HG03439 (cell line): ENCODE measurements around the gene PPIC.
"Not testable (repeated sequence)": the region's sequence is repeated elsewhere in the genome, so short reads cannot be mapped to it uniquely, and the experiment has no call there.

Experiments used
- ATAC-seq: cut with Tn5 transposase; IDR thresholded peaks from one replicate; pipeline ENCODE4 v1.9.1; 2021; ENCODE audit warnings: mild to moderate bottlenecking, moderate library complexity; ENCODE audit not compliant: unreplicated experiment

PPIC gene

DNA sequence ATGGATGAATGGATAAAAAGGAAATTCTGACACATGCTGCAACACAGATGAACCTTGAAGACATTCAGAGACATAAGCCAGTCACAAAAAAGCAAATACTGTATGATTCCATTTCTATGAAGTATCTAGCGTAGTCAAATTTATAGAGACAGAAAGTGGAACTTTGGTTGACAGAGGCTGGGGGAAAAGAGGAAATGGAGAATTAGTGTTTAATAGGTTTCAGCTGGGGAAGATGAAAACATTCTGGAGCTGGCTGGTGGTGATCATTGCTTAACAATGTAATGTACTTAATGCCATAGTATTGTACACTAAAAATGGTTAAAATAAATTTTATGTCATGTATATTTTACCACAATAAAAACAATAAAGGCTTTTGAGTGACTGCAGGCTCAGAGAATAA lies 24.2 kb downstream of the PPIC start:
- ATAC-seq, result no peak

DNA sequence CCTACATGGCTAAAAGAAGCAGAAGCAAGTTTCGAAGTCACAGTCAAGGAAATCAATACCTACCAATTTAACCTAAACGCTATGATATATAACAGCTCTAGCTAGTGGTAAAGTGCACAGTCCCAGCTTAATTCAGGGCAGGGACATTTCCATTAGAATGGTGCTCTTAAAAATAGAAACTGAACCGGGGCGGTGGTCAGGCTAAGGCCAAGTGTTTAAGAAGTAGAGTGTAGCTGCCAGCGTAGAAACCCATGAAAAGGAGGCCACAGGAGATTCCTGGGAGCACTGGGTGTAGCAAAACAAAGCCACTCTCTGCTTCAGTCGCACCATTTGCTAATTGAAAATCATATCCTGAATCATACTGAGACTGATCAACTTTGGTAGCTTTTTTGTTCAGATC lies 28.8 kb downstream of the PPIC start:
- ATAC-seq, result no peak

DNA sequence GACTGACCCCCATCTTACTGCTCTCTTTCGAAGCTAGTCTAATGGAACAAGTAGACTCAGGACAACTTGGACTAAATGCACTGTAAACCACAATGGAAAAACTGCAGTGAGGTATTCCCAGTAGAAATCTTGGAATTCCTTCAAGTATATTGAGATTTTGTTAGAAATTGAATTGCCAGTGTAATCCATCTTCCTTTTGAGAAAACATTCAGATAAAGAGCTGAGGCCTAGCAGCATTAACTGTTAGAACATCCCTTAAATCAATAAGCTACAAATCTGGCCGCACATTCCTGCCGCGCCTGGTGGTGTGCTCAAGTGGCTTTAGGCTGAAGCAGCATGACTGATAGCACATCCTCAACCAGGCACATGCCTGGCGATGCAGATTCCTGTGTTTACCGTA lies 29.3 kb downstream of the PPIC start:
- no peak for ATAC-seq

DNA sequence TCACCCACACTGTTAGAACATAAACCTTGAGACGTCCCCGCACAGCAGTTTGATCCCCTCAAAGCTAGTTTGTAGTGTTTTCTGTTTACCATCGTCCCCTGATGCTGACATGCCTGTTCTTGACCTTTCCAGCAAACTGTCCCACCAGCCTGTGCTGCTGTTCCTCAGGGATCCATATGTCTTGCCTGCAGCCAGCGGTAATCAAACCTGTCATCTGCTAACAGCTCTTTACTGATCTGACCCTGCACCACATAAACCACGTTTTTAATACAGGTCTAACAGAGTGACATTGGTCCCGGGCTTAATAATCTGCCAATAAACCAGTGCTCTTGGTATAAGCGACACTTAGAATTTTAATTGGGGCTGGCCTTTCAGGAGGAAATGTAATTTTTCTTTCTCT lies 34.7 kb downstream of the PPIC start:
- no peak for ATAC-seq

DNA sequence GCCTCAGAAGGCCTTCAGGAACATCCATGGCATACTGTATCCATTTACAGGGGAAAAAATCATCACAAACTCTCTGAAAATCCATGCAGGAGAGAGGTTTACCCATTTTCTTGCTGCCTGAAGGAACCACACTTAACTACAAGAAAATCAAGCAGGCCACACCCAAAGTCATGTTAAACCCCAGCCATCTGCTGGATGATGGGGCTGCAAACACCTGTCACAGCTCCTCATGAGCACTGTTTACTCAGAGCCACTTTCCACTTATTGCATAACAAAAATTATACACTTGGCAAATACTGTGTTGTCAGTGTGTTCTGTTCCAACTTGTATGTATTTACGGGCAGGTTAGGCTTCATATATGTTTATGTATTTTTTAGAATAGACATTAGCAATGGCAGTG lies 35.8 kb downstream of the PPIC start:
- no peak for ATAC-seq

DNA sequence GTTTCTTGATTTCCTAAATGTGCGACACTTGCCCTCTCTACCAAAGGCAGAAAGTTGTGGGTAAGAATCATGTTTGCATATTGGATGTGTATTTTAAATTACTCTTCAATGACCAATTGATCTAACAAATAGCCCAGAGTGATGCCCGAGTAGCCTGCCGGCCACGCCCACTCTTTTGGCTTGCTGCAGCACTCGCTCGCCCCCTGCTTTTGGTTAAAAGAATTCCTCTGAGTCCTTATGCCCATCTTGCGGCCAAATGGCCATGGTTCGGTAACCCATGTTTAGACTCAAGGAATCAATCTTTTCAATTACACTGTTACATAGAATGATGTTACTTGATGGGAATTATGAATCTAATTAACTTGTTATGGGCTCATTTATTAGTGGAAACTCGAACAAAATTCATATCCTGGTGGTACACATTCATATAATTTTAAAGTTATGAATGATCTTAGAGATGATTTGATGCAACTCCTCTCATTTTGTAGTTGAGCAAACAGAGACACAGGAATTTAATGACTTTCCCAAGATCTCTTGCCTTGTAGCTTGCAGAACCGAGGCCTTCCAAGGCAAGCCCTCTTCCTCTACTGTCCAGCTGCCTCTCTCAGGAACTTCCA lies 36.5 kb downstream of the PPIC start:
- peak; percentile 95 for ATAC-seq

DNA sequence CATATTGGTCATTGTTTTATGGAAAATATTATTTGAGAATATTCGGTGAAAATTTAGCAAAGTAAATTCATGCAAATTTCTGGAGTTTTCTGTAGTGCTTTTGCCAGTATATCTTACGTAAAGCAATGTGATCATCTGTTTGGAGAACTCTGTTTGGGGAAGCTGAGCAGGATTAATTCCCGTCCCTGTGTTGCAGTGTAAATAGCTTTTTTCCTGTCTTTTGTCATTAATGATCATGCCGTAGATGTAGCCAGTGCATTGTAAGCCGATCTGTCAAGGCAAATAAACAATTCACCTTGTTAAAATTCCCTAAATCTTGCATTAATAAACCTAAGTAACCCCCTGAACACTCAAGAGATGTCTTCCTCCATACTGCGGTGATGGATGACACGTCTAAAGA lies 39.2 kb downstream of the PPIC start:
- ATAC-seq, result no peak

DNA sequence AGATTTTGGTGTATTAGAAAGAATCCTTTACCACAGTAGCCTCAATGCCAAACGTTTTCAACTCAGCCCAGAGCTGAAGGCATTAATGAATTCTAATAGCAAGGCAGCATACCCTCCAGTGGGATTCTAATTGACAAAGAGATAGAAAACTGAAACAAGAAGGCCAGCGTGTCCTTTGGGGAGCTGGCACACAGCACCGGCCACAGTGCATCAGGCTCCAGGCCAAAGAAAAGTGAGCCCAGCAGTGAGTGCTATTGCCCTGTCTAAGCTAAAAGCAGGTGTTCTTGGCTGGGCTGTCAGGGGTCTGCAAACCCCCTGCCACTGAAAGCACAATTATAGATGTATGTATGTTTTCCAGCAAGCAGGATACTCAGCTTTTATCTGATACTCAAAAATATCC lies 40.4 kb downstream of the PPIC start:
- no peak for ATAC-seq

DNA sequence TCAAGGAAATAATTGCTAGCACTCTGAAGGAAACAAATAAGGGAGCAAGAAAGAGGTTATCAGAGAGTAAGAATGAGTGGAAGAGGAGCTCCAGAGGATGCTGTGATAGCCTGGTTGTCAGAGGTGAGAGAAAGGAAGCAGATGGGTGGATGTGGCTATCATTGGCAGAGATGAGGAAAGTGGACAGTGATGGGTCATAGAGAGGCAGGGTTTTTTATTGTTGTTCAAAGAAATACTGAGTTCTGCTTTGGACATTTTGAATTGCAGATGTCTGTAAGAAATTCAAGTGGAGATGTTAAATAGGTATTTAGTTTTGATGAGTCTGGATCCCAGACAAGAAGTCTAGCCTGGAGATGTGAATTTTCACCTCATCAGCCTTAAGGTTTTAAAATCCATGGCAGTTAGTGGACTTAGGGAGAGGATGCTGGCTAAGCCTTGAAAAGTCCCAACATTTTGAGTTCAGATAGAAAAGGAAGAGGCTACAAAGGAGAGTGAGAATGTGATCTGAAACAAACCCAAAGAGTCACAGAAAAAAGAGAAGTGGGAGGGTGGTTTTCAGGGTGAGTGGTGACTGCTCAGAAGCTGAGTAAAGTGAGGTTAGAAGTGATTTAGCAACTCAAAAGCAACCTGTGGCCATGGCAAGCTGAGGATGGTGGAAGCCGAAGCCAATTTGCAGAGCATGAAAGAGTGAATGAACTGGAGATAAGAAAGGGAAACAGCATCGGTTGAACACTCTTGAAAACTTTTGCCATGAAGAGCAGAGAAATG lies 50.4 kb downstream of the PPIC start:
- peak; percentile 83 for ATAC-seq

DNA sequence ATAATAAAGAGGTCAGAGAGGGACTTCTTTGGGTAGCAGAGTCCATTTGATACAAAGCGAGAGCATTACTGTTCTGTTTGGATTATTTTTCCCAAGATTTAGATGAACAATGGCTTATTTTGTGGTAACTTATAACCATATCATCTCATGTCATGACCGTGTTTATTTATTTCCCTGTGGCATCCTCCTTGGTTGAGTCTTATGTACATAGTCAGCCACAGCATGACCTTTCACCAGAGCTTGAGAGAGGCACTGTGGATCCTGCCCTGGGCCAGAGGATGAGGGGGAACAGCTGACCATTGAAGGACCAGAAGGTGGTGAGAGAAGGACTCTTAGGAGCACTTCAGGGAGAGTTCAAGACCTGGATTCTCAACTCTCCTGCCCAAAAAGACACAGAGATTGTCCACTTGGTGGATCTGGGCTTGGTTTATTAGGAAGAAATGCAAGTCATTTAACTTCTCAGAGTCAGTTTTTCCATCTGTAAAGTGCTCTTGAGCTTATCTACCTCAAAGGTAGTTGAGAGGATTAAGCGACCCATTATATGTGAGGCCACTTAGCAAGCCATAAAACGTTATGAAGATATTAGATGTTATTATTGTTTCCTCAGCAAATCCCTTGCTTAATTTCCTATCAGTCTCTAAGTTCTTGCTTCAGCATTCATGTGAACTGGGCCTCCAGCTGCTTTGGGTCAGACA lies 51.4 kb downstream of the PPIC start:
- ATAC-seq, result no peak

DNA sequence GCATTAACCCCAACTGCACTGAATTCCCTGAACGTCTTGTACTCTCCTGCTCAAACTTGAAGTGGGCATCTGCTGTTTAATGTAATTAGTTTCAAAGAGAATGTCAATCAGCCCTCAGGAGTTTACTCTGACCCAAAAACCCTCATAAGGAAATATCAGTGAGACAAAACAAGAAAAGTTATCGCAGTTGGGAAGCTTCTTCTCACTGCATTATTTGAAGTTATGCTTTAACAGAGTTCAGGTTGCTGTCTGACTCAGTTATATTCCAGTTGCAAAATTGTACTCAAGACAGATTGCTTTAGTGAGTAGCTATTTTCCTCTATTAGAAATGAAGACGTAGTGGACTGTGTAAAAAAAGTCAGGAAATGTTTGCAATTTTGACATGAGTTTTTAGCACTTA lies 52.1 kb downstream of the PPIC start:
- no peak for ATAC-seq

DNA sequence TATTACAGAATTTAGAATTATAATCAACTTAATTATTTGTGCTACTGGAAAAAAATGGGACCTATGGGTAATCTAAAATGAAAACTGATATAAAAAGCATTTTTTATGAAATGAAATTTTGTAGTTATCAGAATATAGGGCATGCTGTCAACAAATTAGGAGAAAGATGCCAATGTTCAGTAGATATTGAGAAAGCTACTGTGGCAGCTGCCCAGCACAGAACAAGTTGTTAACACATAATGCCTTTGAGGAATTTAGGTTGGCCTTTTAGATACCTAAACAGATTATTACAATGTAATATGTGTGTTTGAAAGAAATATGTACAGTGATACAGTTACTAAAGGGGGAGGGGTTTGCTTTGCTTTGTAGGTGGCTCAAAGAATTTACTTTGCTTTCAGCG lies 54.1 kb downstream of the PPIC start:
- no peak for ATAC-seq

DNA sequence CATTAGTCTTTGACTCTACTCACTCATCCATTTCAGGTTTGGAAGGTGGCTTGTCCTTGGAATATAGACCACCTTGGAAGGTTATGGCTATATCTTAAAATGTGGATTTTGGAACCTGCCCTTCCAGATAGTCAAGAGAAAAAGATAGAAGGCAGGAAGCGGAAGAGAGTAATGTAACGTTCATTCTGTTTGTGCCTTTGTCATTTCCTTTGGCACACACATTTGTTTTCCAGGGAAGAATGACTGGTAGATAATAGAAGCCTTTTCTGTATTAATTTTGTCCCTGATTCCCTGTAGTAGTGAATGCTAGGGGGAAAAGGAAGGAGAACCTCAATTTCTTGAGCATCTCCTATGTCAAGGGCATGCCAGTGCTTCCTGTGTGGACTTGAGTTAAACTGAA lies 54.7 kb downstream of the PPIC start:
- no peak for ATAC-seq

DNA sequence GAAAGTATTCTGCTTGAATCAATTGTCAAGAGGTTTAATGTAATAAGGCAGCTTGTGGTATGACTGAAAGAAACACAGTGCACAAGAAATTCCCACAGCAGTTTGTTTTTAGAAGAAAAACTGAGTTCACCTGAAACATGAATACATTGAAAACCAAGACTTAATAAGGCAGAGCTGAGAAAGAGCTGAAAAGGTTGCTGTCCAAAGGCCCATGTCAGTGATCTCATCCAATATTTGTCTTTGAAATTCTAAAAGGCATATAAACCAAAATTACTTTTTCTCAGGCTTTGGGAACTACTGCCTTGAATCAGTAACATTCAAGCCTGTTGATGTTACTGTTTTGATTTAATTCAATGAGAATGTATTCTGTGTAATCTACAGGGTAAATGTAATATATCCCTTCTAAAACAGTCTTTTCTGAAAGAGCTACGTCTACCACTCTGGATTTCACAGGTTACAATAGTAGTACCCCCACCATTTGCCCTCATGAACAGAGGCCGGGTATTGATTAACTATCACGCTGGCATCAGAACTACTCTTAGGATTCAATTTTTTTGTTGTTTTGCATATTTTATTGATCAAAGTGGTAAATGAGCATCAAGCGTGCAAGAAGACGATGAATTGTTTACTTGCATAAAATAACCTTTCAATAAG lies 57.8 kb downstream of the PPIC start:
- ATAC-seq, result no peak

DNA sequence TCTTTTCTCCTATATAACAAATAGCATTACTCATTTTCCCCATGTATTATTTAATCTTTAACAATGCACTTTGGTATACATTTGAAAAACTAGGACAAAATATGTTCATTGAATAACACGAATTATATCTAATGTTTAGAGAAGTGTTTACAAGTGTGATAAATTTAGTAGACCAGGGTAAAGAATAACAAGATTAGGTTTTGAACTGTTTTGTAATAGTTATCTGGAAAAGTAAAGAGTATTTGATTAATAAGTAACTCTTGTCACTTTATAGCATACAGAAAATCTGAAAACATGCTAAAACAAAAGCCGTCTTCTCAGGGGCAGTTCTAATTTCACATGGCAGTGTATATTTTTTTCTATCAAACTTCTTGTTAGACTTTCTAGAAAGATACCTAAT lies 58.5 kb downstream of the PPIC start:
- no peak for ATAC-seq

DNA sequence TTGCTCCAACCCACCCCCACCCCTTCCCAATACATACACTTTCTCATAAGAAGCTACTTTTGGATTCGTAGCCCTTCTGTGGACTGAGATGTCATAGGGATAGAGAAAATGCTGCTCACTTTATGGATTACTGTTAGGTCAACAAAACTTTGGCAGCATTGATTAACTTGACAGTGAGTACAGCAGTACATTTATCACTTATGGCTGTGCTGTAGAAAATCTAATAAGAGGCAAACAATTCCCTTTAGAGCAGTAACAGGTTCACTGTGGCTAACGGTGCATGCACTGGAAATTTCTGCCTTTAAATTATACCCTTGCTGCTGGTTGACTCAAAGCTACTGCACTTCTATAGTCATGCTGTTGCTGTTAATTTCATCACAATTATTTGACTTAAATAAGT lies 59.2 kb downstream of the PPIC start:
- no peak for ATAC-seq

DNA sequence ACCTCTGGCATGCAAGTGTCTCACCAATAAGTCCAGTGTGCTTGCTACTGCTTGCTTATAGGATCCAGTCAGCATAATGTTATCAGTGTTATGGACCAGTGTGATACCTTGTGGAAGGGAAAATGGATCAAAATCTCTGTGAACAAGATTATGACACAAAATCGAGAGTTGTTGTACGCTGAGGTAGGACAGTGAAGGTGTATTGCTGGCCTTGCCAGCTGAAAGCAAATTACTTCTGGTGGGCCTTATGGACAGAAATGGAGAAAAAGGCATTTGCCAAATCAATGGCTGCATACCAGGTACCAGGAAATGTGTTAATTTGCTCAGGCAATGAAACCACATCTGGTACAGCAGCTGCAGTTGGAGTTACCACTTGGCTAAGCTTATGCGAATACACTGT lies 62.3 kb downstream of the PPIC start:
- not testable (repeated sequence) for ATAC-seq

DNA sequence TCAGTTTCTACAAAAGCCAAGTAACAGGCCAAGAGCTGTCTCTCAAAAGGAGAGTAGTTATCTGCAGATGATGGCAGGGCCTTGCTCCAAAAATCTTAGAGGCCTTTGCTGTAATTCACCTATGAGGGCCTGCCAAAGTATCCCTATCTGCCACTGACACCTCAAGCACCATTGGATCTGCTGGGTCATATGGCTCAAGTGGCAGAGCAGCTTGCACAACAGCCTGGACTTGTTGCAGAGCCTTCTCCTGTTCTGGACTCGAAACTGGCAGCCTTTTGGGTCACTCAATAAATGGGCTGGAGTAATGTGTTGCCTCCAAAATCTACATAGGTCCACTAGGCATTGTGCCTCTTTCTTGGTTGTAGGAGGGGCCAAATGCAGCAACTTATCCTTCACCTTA lies 62.8 kb downstream of the PPIC start:
- ATAC-seq, result not testable (repeated sequence)
